ENCODE results near the gene FLVCR2.

FLVCR2 gene

DNA sequence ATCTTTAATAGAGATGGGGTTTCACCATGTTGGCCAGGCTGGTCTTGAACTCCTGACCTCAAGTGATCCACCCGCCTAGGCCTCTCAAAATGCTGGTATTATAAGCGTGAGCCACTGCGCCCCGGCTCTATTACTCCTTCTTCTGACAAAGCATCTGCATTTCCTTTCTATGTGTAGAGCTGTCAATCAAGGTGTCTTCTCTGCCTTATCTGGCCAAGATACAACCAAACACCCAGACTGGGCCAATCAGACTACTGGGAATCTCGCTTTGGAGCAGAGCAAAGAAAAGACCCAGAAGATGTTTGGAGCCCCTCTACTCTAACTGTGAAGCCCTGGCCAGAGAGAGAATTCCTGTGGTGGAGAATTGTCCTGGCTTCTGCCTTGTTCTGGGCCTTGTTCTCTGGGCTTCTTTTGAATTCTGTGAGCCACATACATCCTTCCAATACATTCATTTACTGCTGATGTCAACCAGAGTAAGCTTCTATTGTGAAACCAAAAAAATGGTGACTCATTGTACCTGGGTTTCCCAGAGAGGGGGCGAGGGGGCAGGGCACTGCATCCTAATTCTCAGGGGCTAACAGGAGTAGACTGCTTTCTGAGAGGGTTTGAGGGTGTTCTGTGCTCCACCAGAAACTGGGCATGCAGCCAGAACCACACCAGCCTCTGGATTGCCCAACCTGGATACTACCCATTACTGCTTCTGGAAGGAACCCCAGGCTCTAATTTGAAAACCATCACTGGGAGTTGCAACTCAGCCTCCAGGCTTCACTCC is 18.8 kb upstream of the FLVCR2 start:
- no peak for TF ChIP-seq CTCF (IDR thresholded peaks at IDR 0.05)
- Mint-ChIP-seq H3K27ac (no peak overlapping the region), H3K4me1 (peaks cover 19% of the 10 kb centered on the region), H3K4me3 (no peak overlapping the region), H3K27me3 (ENCODE audit: low read depth, poor library complexity) (peaks cover 35% of the 10 kb centered on the region), H3K36me3 (ENCODE audit: low read depth) (no peaks in the 10 kb centered on the region), H3K9me3 (peaks cover 12% of the 10 kb centered on the region)
- no peak for DNase-seq

DNA sequence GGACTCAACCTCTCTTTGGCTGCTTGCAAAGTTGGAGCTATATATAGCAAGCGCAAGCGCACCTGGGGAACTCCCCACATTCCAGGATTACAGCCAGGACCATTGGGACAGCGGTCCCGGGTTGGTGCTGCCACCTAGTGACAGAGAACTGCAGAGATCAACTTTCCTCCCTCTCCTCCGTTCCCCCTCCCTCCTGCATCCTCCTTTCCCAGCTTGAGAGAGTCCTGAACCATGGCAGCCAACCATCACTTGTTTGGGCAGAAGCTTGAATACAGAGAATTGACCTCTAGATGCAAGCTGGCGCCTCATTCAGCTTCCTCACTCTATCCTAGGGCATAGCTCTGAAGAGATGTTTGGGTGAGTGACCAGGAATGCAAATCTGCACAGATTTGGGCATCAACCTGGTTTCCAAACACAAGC is 17.4 kb upstream of the FLVCR2 start:
- peak; percentile 86 for DNase-seq
- peak; percentile 72 for TF ChIP-seq CTCF (IDR thresholded peaks at IDR 0.05)
- no peak overlapping the region for H3K27ac Mint-ChIP-seq
- H3K27me3 Mint-ChIP-seq (ENCODE audit: low read depth, poor library complexity) = peaks cover 41% of the 10 kb centered on the region
- no peak overlapping the region for H3K4me3 Mint-ChIP-seq
- peaks cover 15% of the 10 kb centered on the region for H3K4me1 Mint-ChIP-seq
- peaks cover 12% of the 10 kb centered on the region for H3K9me3 Mint-ChIP-seq
- no peaks in the 10 kb centered on the region for H3K36me3 Mint-ChIP-seq (ENCODE audit: low read depth)

GRCh38 chr14:75562089-75562488 is 16.3 kb upstream of the FLVCR2 start:
- Mint-ChIP-seq H3K27ac (no peak overlapping the region), H3K27me3 (ENCODE audit: low read depth, poor library complexity) (peaks cover 45% of the 10 kb centered on the region), H3K4me3 (no peak overlapping the region), H3K4me1 (peaks cover 15% of the 10 kb centered on the region), H3K36me3 (ENCODE audit: low read depth) (no peaks in the 10 kb centered on the region), H3K9me3 (peaks cover 6% of the 10 kb centered on the region)
- DNase-seq = no peak
- TF ChIP-seq CTCF (IDR thresholded peaks at IDR 0.05) = no peak

GRCh38 chr14:75562489-75562888 is 15.9 kb upstream of the FLVCR2 start:
- Mint-ChIP-seq H3K4me1 (peaks cover 15% of the 10 kb centered on the region), H3K36me3 (ENCODE audit: low read depth) (no peaks in the 10 kb centered on the region), H3K27me3 (ENCODE audit: low read depth, poor library complexity) (peaks cover 45% of the 10 kb centered on the region), H3K27ac (no peak overlapping the region), H3K4me3 (no peak overlapping the region), H3K9me3 (peaks cover 4% of the 10 kb centered on the region)
- DNase-seq = no peak
- TF ChIP-seq CTCF (IDR thresholded peaks at IDR 0.05) = no peak

- Mint-ChIP-seq H3K27ac (no peak overlapping the region), H3K36me3 (ENCODE audit: low read depth) (no peaks in the 10 kb centered on the region), H3K27me3 (ENCODE audit: low read depth, poor library complexity) (peaks cover 48% of the 10 kb centered on the region), H3K4me3 (no peak overlapping the region), H3K4me1 (peaks cover 21% of the 10 kb centered on the region), H3K9me3 (no peaks in the 10 kb centered on the region)
- DNase-seq = no peak
- TF ChIP-seq CTCF (IDR thresholded peaks at IDR 0.05) = no peak
These were observed 14.5 kb upstream of the FLVCR2 start for GRCh38 chr14:75563931-75564330.

DNA sequence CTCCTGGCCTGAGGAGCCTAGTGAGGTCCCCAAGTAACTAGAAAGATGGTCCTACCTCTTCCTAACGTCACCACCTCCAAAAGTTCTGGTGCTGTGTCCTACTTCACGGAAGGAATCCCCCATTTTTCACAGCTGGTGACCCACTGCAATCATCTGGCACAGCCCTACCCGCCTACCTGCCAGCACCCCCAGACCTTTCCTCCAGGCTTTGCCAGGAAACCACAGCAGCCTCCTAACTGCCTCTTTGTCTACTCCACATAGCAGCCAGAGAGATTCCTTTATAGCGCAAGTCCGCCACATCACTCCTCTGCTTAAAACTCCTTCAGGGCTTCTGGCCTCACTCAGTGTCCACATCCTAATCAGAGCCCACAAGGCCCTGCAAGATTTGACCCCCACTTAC is 13.4 kb upstream of the FLVCR2 start:
- no peak for DNase-seq
- no peak overlapping the region for H3K4me3 Mint-ChIP-seq
- H3K36me3 Mint-ChIP-seq (ENCODE audit: low read depth) = no peaks in the 10 kb centered on the region
- H3K27ac Mint-ChIP-seq = no peak overlapping the region
- H3K27me3 Mint-ChIP-seq (ENCODE audit: low read depth, poor library complexity) = peaks cover 42% of the 10 kb centered on the region
- no peaks in the 10 kb centered on the region for H3K9me3 Mint-ChIP-seq
- no peak for TF ChIP-seq CTCF (IDR thresholded peaks at IDR 0.05)
- peaks cover 16% of the 10 kb centered on the region for H3K4me1 Mint-ChIP-seq

Data from nephron progenitor cell (in vitro differentiated cells).